OCI-LY3 (cell line): ENCODE data around the gene MAS1.

Experiments used
- EZH2phosphoT487 ChIP-seq: fragments of 200-600 bp; shearing (Covaris generic); IDR thresholded peaks from 2 replicates; pipeline ENCODE4 v1.6.1; 2018; ENCODE audit warnings: antibody characterized with exemption, mixed run types, low read depth
- TF ChIP-seq, protein P1 (sequence below): fragments of 200-600, 300-600 bp; sonication (generic); IDR thresholded peaks from 2 replicates; pipeline ENCODE4 v1.5.1; 2014; ENCODE audit warnings: antibody characterized with exemption, low read length, low read depth

DNA sequence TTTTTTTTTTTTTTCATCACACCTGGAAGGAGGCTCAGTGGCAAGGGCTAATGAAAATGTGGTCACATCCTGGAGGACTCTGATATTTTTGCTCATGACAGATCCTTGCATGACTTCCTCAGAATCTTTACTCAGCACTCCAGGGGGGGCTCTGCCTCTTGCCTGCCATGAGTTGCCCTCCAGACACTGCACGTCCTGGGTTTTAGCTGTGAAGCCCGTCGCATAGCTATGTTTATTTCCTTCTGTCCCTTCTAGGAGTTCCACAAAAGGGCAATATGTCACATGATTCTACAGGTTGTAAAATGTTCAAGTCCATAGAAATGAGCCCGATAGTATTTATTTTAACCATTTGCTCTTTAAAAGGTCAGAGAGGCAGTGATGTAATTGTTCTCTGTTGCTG lies 18.2 kb downstream of the MAS1 start:
- no peak for TF ChIP-seq EZH2phosphoT487
- TF ChIP-seq, protein P1, sequence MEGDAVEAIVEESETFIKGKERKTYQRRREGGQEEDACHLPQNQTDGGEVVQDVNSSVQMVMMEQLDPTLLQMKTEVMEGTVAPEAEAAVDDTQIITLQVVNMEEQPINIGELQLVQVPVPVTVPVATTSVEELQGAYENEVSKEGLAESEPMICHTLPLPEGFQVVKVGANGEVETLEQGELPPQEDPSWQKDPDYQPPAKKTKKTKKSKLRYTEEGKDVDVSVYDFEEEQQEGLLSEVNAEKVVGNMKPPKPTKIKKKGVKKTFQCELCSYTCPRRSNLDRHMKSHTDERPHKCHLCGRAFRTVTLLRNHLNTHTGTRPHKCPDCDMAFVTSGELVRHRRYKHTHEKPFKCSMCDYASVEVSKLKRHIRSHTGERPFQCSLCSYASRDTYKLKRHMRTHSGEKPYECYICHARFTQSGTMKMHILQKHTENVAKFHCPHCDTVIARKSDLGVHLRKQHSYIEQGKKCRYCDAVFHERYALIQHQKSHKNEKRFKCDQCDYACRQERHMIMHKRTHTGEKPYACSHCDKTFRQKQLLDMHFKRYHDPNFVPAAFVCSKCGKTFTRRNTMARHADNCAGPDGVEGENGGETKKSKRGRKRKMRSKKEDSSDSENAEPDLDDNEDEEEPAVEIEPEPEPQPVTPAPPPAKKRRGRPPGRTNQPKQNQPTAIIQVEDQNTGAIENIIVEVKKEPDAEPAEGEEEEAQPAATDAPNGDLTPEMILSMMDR: no peak
